A549 (cell line): ENCODE results near the gene SPECC1.

Source experiments
- RNF2 ChIP-seq: fragments of 200-600 bp; sonication (generic); IDR thresholded peaks from 2 replicates; pipeline ENCODE4 v1.6.1; 2016; ENCODE audit warnings: low read depth, mild to moderate bottlenecking, antibody characterized with exemption, moderate library complexity, borderline replicate concordance
- ZFP36 ChIP-seq: fragments of 450-650 bp; IDR thresholded peaks from 2 replicates; pipeline ENCODE4 v1.6.1; 2014; ENCODE audit warnings: borderline replicate concordance; ENCODE audit not compliant: partially characterized antibody
- TF ChIP-seq, protein P1 (sequence below): fragments of >200 bp; sonication (Bioruptor Twin); formaldehyde crosslinking; IDR thresholded peaks from 3 replicates; pipeline ENCODE4 v1.5.1; 2016

DNA sequence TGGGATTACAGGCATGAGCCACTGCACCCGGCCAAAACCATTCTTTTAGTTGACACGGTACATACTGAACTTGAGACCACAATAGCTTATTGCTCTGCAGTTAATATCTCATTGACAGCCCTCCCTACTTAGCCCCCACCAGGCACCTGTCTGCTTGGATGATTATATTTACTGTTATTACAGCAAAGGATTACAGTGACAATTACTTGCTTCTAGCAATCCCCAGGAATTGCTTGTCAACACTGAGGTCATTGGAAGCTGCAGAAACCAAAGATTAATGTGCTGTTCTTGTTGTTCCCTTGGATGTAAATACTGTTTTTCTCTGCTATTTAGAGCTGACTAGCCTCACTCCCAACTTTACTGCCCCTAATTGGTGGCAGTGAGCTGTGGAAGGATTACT lies 247.0 kb downstream of the SPECC1 start:
- no peak for TF ChIP-seq ZFP36
- TF ChIP-seq, protein P1, sequence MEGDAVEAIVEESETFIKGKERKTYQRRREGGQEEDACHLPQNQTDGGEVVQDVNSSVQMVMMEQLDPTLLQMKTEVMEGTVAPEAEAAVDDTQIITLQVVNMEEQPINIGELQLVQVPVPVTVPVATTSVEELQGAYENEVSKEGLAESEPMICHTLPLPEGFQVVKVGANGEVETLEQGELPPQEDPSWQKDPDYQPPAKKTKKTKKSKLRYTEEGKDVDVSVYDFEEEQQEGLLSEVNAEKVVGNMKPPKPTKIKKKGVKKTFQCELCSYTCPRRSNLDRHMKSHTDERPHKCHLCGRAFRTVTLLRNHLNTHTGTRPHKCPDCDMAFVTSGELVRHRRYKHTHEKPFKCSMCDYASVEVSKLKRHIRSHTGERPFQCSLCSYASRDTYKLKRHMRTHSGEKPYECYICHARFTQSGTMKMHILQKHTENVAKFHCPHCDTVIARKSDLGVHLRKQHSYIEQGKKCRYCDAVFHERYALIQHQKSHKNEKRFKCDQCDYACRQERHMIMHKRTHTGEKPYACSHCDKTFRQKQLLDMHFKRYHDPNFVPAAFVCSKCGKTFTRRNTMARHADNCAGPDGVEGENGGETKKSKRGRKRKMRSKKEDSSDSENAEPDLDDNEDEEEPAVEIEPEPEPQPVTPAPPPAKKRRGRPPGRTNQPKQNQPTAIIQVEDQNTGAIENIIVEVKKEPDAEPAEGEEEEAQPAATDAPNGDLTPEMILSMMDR = no peak
- no peak for TF ChIP-seq RNF2
